ENCODE results near the gene SSBP2.
A peak's percentile ranks its signal among the peaks of the same experiment; 100 is the strongest.

Gene SSBP2

DNA sequence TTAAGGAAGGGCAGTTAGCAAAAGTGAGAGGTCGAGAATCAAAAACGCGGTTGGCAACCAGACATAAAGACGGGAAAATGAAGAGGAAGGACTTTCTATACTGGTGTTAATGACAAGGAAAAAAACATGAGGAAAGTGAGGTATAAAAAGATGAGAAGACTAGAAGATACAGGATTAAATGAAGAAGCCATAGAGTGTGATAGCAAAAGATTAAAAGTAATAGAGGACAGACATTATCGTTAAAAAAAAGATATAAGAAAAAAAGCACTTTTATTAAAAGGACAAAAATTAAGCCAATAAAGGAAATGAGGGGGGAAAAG is 1.7 kb upstream of the SSBP2 start:
- Mint-ChIP-seq H3K27ac (peak overlapping the region; percentile 30), H3K4me1 (peaks cover 62% of the 10 kb centered on the region), H3K9me3 (no peaks in the 10 kb centered on the region), H3K36me3 (ENCODE audit: low read depth) (no peaks in the 10 kb centered on the region), H3K27me3 (ENCODE audit: low read depth, poor library complexity) (no peaks in the 10 kb centered on the region), H3K4me3 (no peak overlapping the region)
- no peak for DNase-seq
- TF ChIP-seq, protein P1, sequence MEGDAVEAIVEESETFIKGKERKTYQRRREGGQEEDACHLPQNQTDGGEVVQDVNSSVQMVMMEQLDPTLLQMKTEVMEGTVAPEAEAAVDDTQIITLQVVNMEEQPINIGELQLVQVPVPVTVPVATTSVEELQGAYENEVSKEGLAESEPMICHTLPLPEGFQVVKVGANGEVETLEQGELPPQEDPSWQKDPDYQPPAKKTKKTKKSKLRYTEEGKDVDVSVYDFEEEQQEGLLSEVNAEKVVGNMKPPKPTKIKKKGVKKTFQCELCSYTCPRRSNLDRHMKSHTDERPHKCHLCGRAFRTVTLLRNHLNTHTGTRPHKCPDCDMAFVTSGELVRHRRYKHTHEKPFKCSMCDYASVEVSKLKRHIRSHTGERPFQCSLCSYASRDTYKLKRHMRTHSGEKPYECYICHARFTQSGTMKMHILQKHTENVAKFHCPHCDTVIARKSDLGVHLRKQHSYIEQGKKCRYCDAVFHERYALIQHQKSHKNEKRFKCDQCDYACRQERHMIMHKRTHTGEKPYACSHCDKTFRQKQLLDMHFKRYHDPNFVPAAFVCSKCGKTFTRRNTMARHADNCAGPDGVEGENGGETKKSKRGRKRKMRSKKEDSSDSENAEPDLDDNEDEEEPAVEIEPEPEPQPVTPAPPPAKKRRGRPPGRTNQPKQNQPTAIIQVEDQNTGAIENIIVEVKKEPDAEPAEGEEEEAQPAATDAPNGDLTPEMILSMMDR (IDR thresholded peaks at IDR 0.05), result no peak

DNA sequence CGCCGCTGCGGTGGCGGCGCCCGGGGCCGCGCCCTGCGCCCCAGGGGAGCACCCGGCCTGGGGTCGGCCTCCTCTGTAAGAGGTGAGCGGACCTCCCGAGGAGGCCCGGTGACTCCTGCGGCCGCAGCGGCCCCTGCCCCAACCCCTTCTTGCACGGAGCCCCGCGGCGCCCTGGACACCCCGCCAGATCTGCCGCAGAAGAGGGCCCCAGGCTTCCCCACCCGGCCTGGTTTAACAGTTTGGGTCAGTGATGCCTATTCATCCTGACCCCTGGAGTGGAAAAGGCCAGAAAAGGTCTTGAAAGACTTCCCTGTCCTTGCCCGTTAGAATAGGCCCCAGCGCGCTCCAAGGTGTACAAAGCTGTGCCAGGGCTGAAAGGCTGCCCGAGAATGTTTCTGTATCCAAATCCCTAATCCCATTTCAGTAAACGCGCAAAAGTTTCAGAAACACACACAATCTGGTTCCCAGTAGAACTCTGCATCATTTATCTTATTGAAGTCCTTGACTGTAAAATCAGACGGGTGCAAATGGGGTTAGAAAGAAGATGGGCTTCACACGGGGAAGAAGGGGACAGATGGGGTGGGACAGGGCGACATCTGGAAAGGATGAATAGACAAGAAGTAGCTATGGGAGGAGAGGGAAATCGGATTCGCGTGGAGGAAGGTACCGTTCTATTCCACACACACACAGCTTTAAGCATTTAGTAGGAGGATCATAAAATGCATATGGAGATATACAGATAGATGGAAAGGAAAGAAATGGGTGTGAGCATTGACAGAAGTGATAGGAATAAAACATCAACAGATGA is 1.1 kb upstream of the SSBP2 start:
- no peaks in the 10 kb centered on the region for H3K36me3 Mint-ChIP-seq (ENCODE audit: low read depth)
- peaks cover 67% of the 10 kb centered on the region for H3K4me1 Mint-ChIP-seq
- no peaks in the 10 kb centered on the region for H3K9me3 Mint-ChIP-seq
- no peaks in the 10 kb centered on the region for H3K27me3 Mint-ChIP-seq (ENCODE audit: low read depth, poor library complexity)
- TF ChIP-seq, protein P1 (IDR thresholded peaks at IDR 0.05), result no peak
- H3K4me3 Mint-ChIP-seq, result peak overlapping the region; percentile 65
- no peak for DNase-seq
- peak overlapping the region; percentile 30 for H3K27ac Mint-ChIP-seq

DNA sequence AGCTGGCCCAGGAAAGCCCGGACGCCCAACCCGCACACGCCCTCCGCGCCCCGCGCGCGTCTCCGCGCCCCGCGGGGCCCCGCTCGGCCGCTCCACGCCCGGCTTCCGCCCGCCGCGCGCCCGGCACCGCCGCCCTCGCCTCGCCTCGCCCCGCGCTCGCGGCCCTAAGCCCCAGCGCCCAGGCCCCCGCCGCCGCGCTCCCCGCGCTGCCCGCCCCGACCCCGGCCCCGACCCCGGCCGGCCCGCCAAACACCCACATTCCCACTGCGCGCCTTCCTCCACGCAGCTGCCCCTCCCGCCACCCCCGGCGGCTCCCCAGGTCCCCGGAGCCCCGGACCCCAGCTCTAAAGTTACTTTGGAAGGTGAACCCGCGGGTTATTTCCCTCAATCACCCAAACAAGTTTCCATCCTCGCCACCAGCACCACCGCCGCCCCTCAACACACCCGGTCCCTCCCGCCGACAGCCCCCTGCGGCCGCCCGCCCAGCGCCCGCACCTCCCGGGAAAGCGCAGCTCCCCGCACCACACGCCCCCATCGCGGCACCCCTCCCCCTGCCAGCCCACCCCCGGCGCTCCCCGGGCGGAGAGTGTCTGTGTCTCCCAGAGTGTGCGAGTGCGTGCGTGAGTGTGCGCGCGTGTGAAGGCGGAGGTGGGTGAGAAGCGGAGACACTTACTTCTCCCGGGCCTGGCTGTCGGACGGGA is 439 bp downstream of the SSBP2 start:
- H3K4me3 Mint-ChIP-seq, result peak overlapping the region; percentile 89
- no peaks in the 10 kb centered on the region for H3K27me3 Mint-ChIP-seq (ENCODE audit: low read depth, poor library complexity)
- H3K9me3 Mint-ChIP-seq, result no peaks in the 10 kb centered on the region
- H3K4me1 Mint-ChIP-seq, result peaks cover 75% of the 10 kb centered on the region
- TF ChIP-seq, protein P1 (IDR thresholded peaks at IDR 0.05), result no peak
- DNase-seq, result peak; percentile 50
- H3K27ac Mint-ChIP-seq, result peak overlapping the region; percentile 94
- H3K36me3 Mint-ChIP-seq (ENCODE audit: low read depth), result no peaks in the 10 kb centered on the region

DNA sequence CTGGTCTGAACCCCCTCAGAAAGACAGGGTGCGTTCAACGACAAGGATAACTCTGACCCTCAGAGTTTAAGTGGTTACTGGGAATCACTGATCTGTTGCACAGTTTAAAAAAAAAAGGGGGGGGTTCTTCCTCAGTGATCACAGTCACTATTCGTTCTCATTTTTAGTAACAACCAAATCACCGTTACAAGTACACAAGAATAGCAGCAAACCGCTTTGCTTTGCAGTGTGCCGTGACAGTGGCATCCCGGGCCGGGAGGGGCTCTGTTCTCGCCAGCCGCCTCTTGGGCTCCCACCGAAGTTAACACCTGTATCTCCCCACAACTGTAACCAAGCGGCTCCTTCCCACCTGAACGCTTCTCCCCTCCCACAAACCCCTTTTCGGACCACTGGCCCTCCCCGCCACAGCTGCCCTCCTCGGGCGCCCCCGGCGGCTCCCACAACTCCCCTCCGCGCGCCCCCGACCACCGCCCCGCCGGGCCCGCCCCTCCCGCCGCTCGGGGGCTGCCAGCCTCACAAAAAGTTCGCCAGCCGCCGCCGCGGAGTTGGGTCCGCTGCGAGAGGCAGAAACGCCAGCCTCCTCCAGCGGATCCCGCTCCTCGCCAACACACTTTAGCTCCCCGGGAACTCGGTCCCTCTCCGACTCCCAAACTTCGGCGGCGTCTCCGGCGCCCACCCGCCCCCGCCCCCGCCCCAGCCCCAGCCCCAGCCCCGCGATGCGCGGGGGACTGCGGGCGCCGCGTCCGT is 1.2 kb downstream of the SSBP2 start:
- TF ChIP-seq, protein P1 (IDR thresholded peaks at IDR 0.05), result no peak
- peak overlapping the region; percentile 93 for H3K4me3 Mint-ChIP-seq
- H3K9me3 Mint-ChIP-seq, result no peaks in the 10 kb centered on the region
- no peaks in the 10 kb centered on the region for H3K27me3 Mint-ChIP-seq (ENCODE audit: low read depth, poor library complexity)
- peak overlapping the region; percentile 94 for H3K27ac Mint-ChIP-seq
- peak; percentile 77 for DNase-seq
- H3K36me3 Mint-ChIP-seq (ENCODE audit: low read depth), result no peaks in the 10 kb centered on the region
- H3K4me1 Mint-ChIP-seq, result peaks cover 75% of the 10 kb centered on the region

DNA sequence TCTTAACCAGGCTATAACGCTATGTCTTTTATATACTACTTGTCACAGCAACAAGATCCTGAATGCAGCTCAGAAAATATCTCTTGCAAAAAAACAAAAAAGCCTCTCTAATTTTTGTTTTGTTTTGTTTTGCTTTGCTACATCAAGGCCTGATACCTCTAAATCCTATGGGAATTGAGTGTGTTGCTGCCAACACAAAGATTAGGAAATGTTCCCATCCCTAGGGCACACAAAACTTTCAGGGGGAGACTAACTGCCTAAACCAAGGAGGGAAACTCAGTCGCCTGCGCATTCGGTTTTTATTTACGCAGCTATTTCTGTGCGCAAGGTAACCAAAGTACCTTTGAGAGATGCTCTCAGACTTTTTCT is 1.7 kb downstream of the SSBP2 start:
- H3K9me3 Mint-ChIP-seq, result no peaks in the 10 kb centered on the region
- no peak for DNase-seq

More for the DNA sequence above, 1.7 kb downstream of the SSBP2 start:
- Mint-ChIP-seq H3K4me3 (peak overlapping the region; percentile 93), H3K36me3 (ENCODE audit: low read depth) (no peaks in the 10 kb centered on the region), H3K27me3 (ENCODE audit: low read depth, poor library complexity) (no peaks in the 10 kb centered on the region), H3K4me1 (peaks cover 75% of the 10 kb centered on the region), H3K27ac (peak overlapping the region; percentile 94)
- TF ChIP-seq, protein P1 (IDR thresholded peaks at IDR 0.05), result no peak

Data from nephron progenitor cell (in vitro differentiated cells).